H9 (cell line): ENCODE results near the gene NRXN3. TPM values are rescaled to one million over a fixed set of nuclear protein-coding genes. Genes with fewer than 3 reads are reported as not detected.

Source experiments
- DNase-seq: peaks from one replicate; pipeline ENCODE4 v3.0.0-alpha.2; 2017
- H2AFZ ChIP-seq: one replicate; pipeline ENCODE4 v1.6.1; 2013; ENCODE audit warnings: mild to moderate bottlenecking, low read length, control low read depth, moderate library complexity
- H2AK5ac ChIP-seq: 2 replicates; pipeline ENCODE4 v1.6.1; 2013; ENCODE audit warnings: low read length, control low read depth, mixed read lengths; ENCODE audit not compliant: insufficient read length
- H2BK120ac ChIP-seq: one replicate; pipeline ENCODE4 v1.6.1; 2013; ENCODE audit warnings: low read depth, mild to moderate bottlenecking, low read length, control low read depth, inconsistent platforms; ENCODE audit not compliant: poor library complexity, severe bottlenecking
- H2BK12ac ChIP-seq: 2 replicates; pipeline ENCODE4 v1.6.1; 2013; ENCODE audit warnings: low read length, control low read depth, mixed read lengths, low read depth; ENCODE audit not compliant: insufficient read length
- H2BK15ac ChIP-seq: 2 replicates; pipeline ENCODE4 v1.6.1; 2013; ENCODE audit warnings: low read depth, low read length, control low read depth
- H2BK20ac ChIP-seq: one replicate; pipeline ENCODE4 v1.6.1; 2013; ENCODE audit warnings: low read depth, mild to moderate bottlenecking, low read length, control low read depth, inconsistent platforms; ENCODE audit not compliant: poor library complexity, severe bottlenecking
- H2BK5ac ChIP-seq: 2 replicates; pipeline ENCODE4 v1.6.1; 2013; ENCODE audit warnings: low read length, control low read depth, mixed read lengths; ENCODE audit not compliant: insufficient read length
- H3K14ac ChIP-seq: 2 replicates; pipeline ENCODE4 v1.6.1; 2013; ENCODE audit warnings: low read length, control low read depth; ENCODE audit not compliant: insufficient read depth
- H3K18ac ChIP-seq: 2 replicates; pipeline ENCODE4 v1.6.1; 2013; ENCODE audit warnings: low read depth, mild to moderate bottlenecking, mixed read lengths, low read length, control low read depth; ENCODE audit not compliant: insufficient read length
- H3K23ac ChIP-seq: 2 replicates; pipeline ENCODE4 v1.6.1; 2013; ENCODE audit warnings: low read length, control low read depth, mixed read lengths, low read depth; ENCODE audit not compliant: insufficient read length
- H3K23me2 ChIP-seq: 2 replicates; pipeline ENCODE4 v1.6.1; 2013; ENCODE audit warnings: low read depth, mild to moderate bottlenecking, mixed read lengths, low read length, control low read depth; ENCODE audit not compliant: insufficient read length, poor library complexity, severe bottlenecking
- H3K27ac ChIP-seq: 2 replicates; pipeline ENCODE4 v1.5.1; 2013; ENCODE audit warnings: low read length, control low read depth, mixed read lengths, low read depth; ENCODE audit not compliant: insufficient read length
- H3K27me3 ChIP-seq: 2 replicates; pipeline ENCODE4 v1.6.1; 2013; ENCODE audit warnings: low read length, control low read depth, inconsistent platforms; ENCODE audit not compliant: insufficient read depth
- H3K4ac ChIP-seq: 2 replicates; pipeline ENCODE4 v1.6.1; 2013; ENCODE audit warnings: low read depth, mild to moderate bottlenecking, control low read depth, inconsistent platforms, low read length, moderate library complexity
- H3K4me1 ChIP-seq: 2 replicates; pipeline ENCODE4 v1.6.1; 2013; ENCODE audit warnings: low read length, control low read depth, inconsistent platforms; ENCODE audit not compliant: insufficient read depth
- H3K4me2 ChIP-seq: 2 replicates; pipeline ENCODE4 v1.6.1; 2013; ENCODE audit warnings: low read length, control low read depth, mixed read lengths; ENCODE audit not compliant: insufficient read length, insufficient read depth
- H3K56ac ChIP-seq: 2 replicates; pipeline ENCODE4 v1.6.1; 2013; ENCODE audit warnings: low read depth, mild to moderate bottlenecking, mixed read lengths, low read length, control low read depth; ENCODE audit not compliant: insufficient read length
- H3K79me1 ChIP-seq: 2 replicates; pipeline ENCODE4 v1.6.1; 2013; ENCODE audit warnings: low read depth, mild to moderate bottlenecking, moderate library complexity, low read length, control low read depth, inconsistent platforms; ENCODE audit not compliant: insufficient read depth, poor library complexity, severe bottlenecking
- H3K79me2 ChIP-seq: 2 replicates; pipeline ENCODE4 v1.6.1; 2013; ENCODE audit warnings: low read length, control low read depth, inconsistent platforms; ENCODE audit not compliant: insufficient read depth
- H3K9ac ChIP-seq: 2 replicates; pipeline ENCODE4 v1.6.1; 2013; ENCODE audit warnings: low read length, control low read depth, mixed read lengths; ENCODE audit not compliant: insufficient read length; ENCODE audit errors: extremely low read depth
- H3K9me3 ChIP-seq: one replicate; pipeline ENCODE4 v1.6.1; 2013; ENCODE audit warnings: low read depth, low read length, inconsistent platforms; ENCODE audit not compliant: control insufficient read depth
- H3T11ph ChIP-seq: one replicate; pipeline ENCODE4 v1.6.1; 2013; ENCODE audit warnings: mild to moderate bottlenecking, low read length, control low read depth, inconsistent platforms
- H4K20me1 ChIP-seq: one replicate; pipeline ENCODE4 v1.6.1; 2013; ENCODE audit not compliant: control insufficient read depth, insufficient read length, insufficient read depth
- H4K5ac ChIP-seq: 2 replicates; pipeline ENCODE4 v1.6.1; 2013; ENCODE audit warnings: low read depth, mild to moderate bottlenecking, mixed read lengths, low read length, control low read depth; ENCODE audit not compliant: insufficient read length
- H4K8ac ChIP-seq: replicated peaks from 2 replicates; pipeline ENCODE4 v1.6.1; 2013; ENCODE audit warnings: low read length, control low read depth, mixed read lengths, low read depth; ENCODE audit not compliant: insufficient read length
- H4K91ac ChIP-seq: 2 replicates; pipeline ENCODE4 v1.6.1; 2013; ENCODE audit warnings: low read depth, mild to moderate bottlenecking, moderate library complexity, mixed read lengths, low read length, control low read depth; ENCODE audit not compliant: insufficient read length
- H3K27ac Mint-ChIP-seq, 3 experiments: 2 replicates in 2 of 3; 3 replicates in 1 of 3; pipeline ENCODE4 v1.8.0; 2020 to 2021; ENCODE audit warnings: mixed read lengths in 3 of 3, mild to moderate bottlenecking in 1 of 3, moderate library complexity in 1 of 3
- H3K27me3 Mint-ChIP-seq: 2 replicates; pipeline ENCODE4 v1.8.0; 2021; ENCODE audit warnings: low read depth, mild to moderate bottlenecking, moderate library complexity, mixed read lengths
- H3K36me3 Mint-ChIP-seq, 3 experiments: 2 replicates in 2 of 3; 3 replicates in 1 of 3; pipeline ENCODE4 v1.8.0; 2020 to 2021; ENCODE audit warnings: low read depth in 3 of 3, mixed read lengths in 3 of 3; ENCODE audit not compliant: insufficient read depth in 1 of 3
- H3K4me1 Mint-ChIP-seq, 2 experiments: 2 replicates each; pipeline ENCODE4 v1.8.0; 2020; ENCODE audit warnings: mixed read lengths in 2 of 2
- H3K4me3 Mint-ChIP-seq, 2 experiments: 2 replicates in 1 of 2; 3 replicates in 1 of 2; pipeline ENCODE4 v1.8.0; 2020 to 2021; ENCODE audit warnings: mild to moderate bottlenecking in 2 of 2, mixed read lengths in 2 of 2, moderate library complexity in 1 of 2
- H3K9me3 Mint-ChIP-seq, 2 experiments: 2 replicates in 1 of 2; 3 replicates in 1 of 2; pipeline ENCODE4 v1.8.0; 2020; ENCODE audit warnings: mild to moderate bottlenecking in 2 of 2, mixed read lengths in 2 of 2, moderate library complexity in 1 of 2
- CTCF ChIP-seq: fragments of 200-600 bp; sonication (generic); conservative IDR thresholded peaks from 3 replicates; pipeline ENCODE4 v1.8.0; 2021; ENCODE audit warnings: antibody characterized with exemption, mild to moderate bottlenecking
- WGBS: extraction: QIAGEN DNeasy Blood & Tissue Kit; methylation state at CpG from one replicate; pipeline ENCODE4 v1.1.7; 2013; ENCODE audit warnings: missing lambda C conversion rate, low lambda C conversion rate, mixed read lengths; ENCODE audit not compliant: insufficient read length; ENCODE audit errors: extremely low coverage; 5-methylcytosine and 5-hydroxymethylcytosine counted together
- total RNA-seq: library from RNA; stranded (reverse); gene quantifications from 2 replicates; pipeline ENCODE4 v1.2.1, GENCODE V29; 2021

NRXN3 gene
- total RNA-seq, 1 experiment from 2014 or later = 1.8 TPM

- no peaks in the 10 kb centered on the region for H3K27me3 Mint-ChIP-seq
- H2AFZ ChIP-seq = no peak overlapping the region
- H3K27ac ChIP-seq = no peak overlapping the region
- H2BK5ac ChIP-seq = no peak overlapping the region
- H3K4me1 Mint-ChIP-seq = peaks cover 10 to 11% of the 10 kb centered on the region in 2 experiments
- H3K36me3 Mint-ChIP-seq = no peaks in the 10 kb centered on the region
- H4K91ac ChIP-seq = no peak overlapping the region
- no CpG with 5 or more reads among the region's 5 CpGs for WGBS
- H3K14ac ChIP-seq = no peak overlapping the region
- peak overlapping the region in 1 of 3 experiments; percentile 49; a peak in 1 of 7 replicates for H3K27ac Mint-ChIP-seq
- H3K4me1 ChIP-seq = no peaks in the 10 kb centered on the region; the same call in 1 of the 2 replicates
- H2BK20ac ChIP-seq = no peak overlapping the region
- H4K8ac ChIP-seq = no peak overlapping the region
- no peak overlapping the region for H3K18ac ChIP-seq
- no peak overlapping the region for H2BK15ac ChIP-seq
- H3K9ac ChIP-seq = no peak overlapping the region
- H3K56ac ChIP-seq = no peak overlapping the region
- H3K23ac ChIP-seq = no peak overlapping the region
- no peaks in the 10 kb centered on the region for H3K9me3 ChIP-seq
- no peak overlapping the region for H3K4ac ChIP-seq
- no peak overlapping the region for H2BK12ac ChIP-seq
- H3K9me3 Mint-ChIP-seq = no peaks in the 10 kb centered on the region; a peak in 1 of 5 replicates
- no peaks in the 10 kb centered on the region for H3K27me3 ChIP-seq
- no peak overlapping the region for H2AK5ac ChIP-seq
- no peaks in the 10 kb centered on the region for H3K79me1 ChIP-seq
- H4K20me1 ChIP-seq = no peaks in the 10 kb centered on the region
- no peak overlapping the region for H4K5ac ChIP-seq
- peak; percentile 33 for DNase-seq
- no peak overlapping the region for H3T11ph ChIP-seq
- H3K4me2 ChIP-seq = no peak overlapping the region
- H3K4me3 Mint-ChIP-seq = no peak overlapping the region; a peak in 1 of 5 replicates
- no peaks in the 10 kb centered on the region for H3K23me2 ChIP-seq
- H2BK120ac ChIP-seq = no peak overlapping the region
- TF ChIP-seq CTCF = no peak
- no peaks in the 10 kb centered on the region for H3K79me2 ChIP-seq
Observed at GRCh38 chr14:79680087-79680486, 1509.9 kb downstream of the NRXN3 start.
